HepG2 (cell line): ENCODE data around the gene SLC17A9. TPM values are rescaled to one million over a fixed set of nuclear protein-coding genes. Genes with fewer than 3 reads are reported as not detected.

Source experiments
- ATAC-seq: fragments of 200-7000 bp; cut with Tn5 transposase; 3 replicates; pipeline ENCODE4 v1.9.1; 2020; ENCODE audit warnings: mild to moderate bottlenecking, moderate library complexity
- BruUV-seq: library from RNA; stranded (reverse); fragments of 400-500 nt; replicated peaks from 2 replicates; lab custom pipeline; 2021; lab: Mats Ljungman, UMichigan
- CTCF ChIA-PET: fragments of 300-600 bp; formaldehyde crosslinking; extraction: SDS; loops from one replicate; lab custom pipeline; 2021; ENCODE audit warnings: low total read pairs, inconsistent platforms, low intra/inter-chr PET ratio; lab: Yijun Ruan, JAX
- POLR2A ChIA-PET: fragments of 350-600 bp; sonication (Branson Sonifier 250); formaldehyde crosslinking; loops from one replicate; lab custom pipeline; 2020; ENCODE audit warnings: antibody characterized with exemption, inconsistent platforms; lab: Yijun Ruan, JAX
- DNase-seq: peaks from one replicate; pipeline ENCODE4 v3.0.0-alpha.2; 2015; ENCODE audit warnings: low spot score
- FAIRE-seq: peaks from 3 replicates; lab custom pipeline; 2011; peaks lifted over from hg19 to GRCh38; lab: Jason Lieb, UNC
- H2AFZ ChIP-seq: one replicate; pipeline ENCODE4 v1.6.1; 2011; ENCODE audit warnings: low read length, inconsistent platforms
- H3K27ac ChIP-seq: fragments of 300-600 bp; 3 replicates; pipeline ENCODE4 v1.8.0; 2011; ENCODE audit warnings: mixed run types, mild to moderate bottlenecking, mixed read lengths, low read length, inconsistent platforms; ENCODE audit not compliant: insufficient read depth; ENCODE audit errors: extremely low read length
- H3K27me3 ChIP-seq, 2 experiments: fragments of 200-600 bp in 1 of 2; 2 replicates in 1 of 2; 3 replicates in 1 of 2; pipeline versions ENCODE4 v1.6.0 to v1.8.0; 2011; ENCODE audit warnings: low read length in 2 of 2, mild to moderate bottlenecking in 2 of 2, moderate library complexity in 2 of 2, inconsistent platforms in 1 of 2; ENCODE audit not compliant: insufficient read depth in 2 of 2, control insufficient read depth in 1 of 2
- H3K36me3 ChIP-seq, 2 experiments: fragments of 200-600 bp in 1 of 2; replicated peaks in 1 of 2; 2 replicates in 1 of 2; 3 replicates in 1 of 2; pipeline versions ENCODE4 v1.5.1 to v1.8.0; 2011; ENCODE audit warnings: low read length in 2 of 2, inconsistent platforms in 1 of 2; ENCODE audit not compliant: insufficient read depth in 2 of 2, control insufficient read depth in 1 of 2
- H3K4me1 ChIP-seq: 2 replicates; pipeline ENCODE4 v1.5.1; 2012; ENCODE audit warnings: low read length, inconsistent platforms; ENCODE audit not compliant: insufficient read depth
- H3K4me2 ChIP-seq: 2 replicates; pipeline ENCODE4 v1.6.0; 2011; ENCODE audit warnings: low read depth, low read length, inconsistent platforms
- H3K4me3 ChIP-seq, 3 experiments: fragments of 200-600 bp in 1 of 3; sonication (generic), shearing (Covaris generic) in 1 of 3; replicated peaks in 1 of 3; 2 replicates each; pipeline ENCODE4 v1.5.1; 2011 to 2016; ENCODE audit warnings: low read length in 3 of 3, inconsistent platforms in 2 of 3, low read depth in 2 of 3, mild to moderate bottlenecking in 2 of 3, control low read depth in 1 of 3, mixed read lengths in 1 of 3; ENCODE audit not compliant: insufficient read depth in 1 of 3
- H3K79me2 ChIP-seq: one replicate; pipeline ENCODE4 v1.6.1; 2011; ENCODE audit warnings: low read length, inconsistent platforms; ENCODE audit not compliant: insufficient read depth
- H3K9ac ChIP-seq: 2 replicates; pipeline ENCODE4 v1.6.0; 2011; ENCODE audit warnings: mild to moderate bottlenecking, low read depth, low read length, inconsistent platforms; ENCODE audit not compliant: insufficient read depth
- H3K9me3 ChIP-seq: 2 replicates; pipeline ENCODE4 v1.5.1; 2012; ENCODE audit warnings: mild to moderate bottlenecking, low read length
- H4K20me1 ChIP-seq: 2 replicates; pipeline ENCODE4 v1.6.0; 2011; ENCODE audit warnings: inconsistent platforms, mild to moderate bottlenecking, low read length, moderate library complexity; ENCODE audit not compliant: insufficient read depth
- BORCS8-MEF2B ChIP-seq: sonication (generic); formaldehyde crosslinking; IDR thresholded peaks from 2 replicates; pipeline ENCODE4 v1.8.0; 2022; ENCODE audit warnings: mild to moderate bottlenecking, missing genetic modification reagents
- FOXM1 ChIP-seq: sonication (generic); formaldehyde crosslinking; IDR thresholded peaks from 2 replicates; pipeline ENCODE4 v1.5.0; 2020; ENCODE audit warnings: missing genetic modification reagents
- POLR2A ChIP-seq, 2 experiments: IDR thresholded peaks; 2 replicates each; pipeline ENCODE4 v1.6.1; 2011; ENCODE audit warnings: low read depth in 2 of 2, low read length in 2 of 2, mild to moderate bottlenecking in 1 of 2, moderate library complexity in 1 of 2; ENCODE audit not compliant: insufficient read depth in 1 of 2
- RFXAP ChIP-seq: sonication (generic); formaldehyde crosslinking; IDR thresholded peaks from 2 replicates; pipeline ENCODE4 v1.4.0; 2020; ENCODE audit warnings: missing genetic modification reagents, borderline replicate concordance
- SMYD3 ChIP-seq: sonication (generic); formaldehyde crosslinking; IDR thresholded peaks from 2 replicates; pipeline ENCODE4 v1.8.1; 2023; ENCODE audit warnings: mild to moderate bottlenecking, missing genetic modification reagents
- ZNF232 ChIP-seq: sonication (generic); formaldehyde crosslinking; IDR thresholded peaks from 2 replicates; pipeline ENCODE4 v1.4.0; 2020; ENCODE audit warnings: missing genetic modification reagents, borderline replicate concordance
- ZNF350 ChIP-seq: sonication (generic); formaldehyde crosslinking; IDR thresholded peaks from 2 replicates; pipeline ENCODE4 v1.4.0; 2020; ENCODE audit warnings: mild to moderate bottlenecking, low read depth, missing genetic modification reagents, borderline replicate concordance
- ZNF574 ChIP-seq: sonication (generic); formaldehyde crosslinking; IDR thresholded peaks from 2 replicates; pipeline ENCODE4 v1.4.0; 2020; ENCODE audit warnings: missing genetic modification reagents
- WGBS: methylation state at CpG from one replicate; pipeline ENCODE4 v1.1.6; 2017; ENCODE audit warnings: low lambda C conversion rate; 5-methylcytosine and 5-hydroxymethylcytosine counted together
- in situ Hi-C: cut with HindIII; loops from 2 replicates; pipeline ENCODE4 v1.10.0; 2017; ENCODE audit warnings: low pct_unique_long_range_greater_than_20kb; ENCODE audit not compliant: extremely low pct_ligation_motif_present
- intact Hi-C: fragments of 100-400 bp; cut with micrococcal nuclease; formaldehyde crosslinking; loops from one replicate; pipeline ENCODE4 v1.10.0; 2022; ENCODE audit not compliant: unreplicated experiment
- polyA plus RNA-seq, 8 experiments: library from polyadenylated mRNA; depleted of rRNA in 3 of 8; stranded (reverse) in 7 of 8; unstranded in 1 of 8; fragments of >200 nt; fragmentation: Illumina TruSeq in 4 of 8; extraction: Trizol in 4 of 8; gene quantifications; 2 replicates each; pipeline versions ENCODE4 v1.2.1 to v1.2.3, GENCODE V29; 2011 to 2016; ENCODE audit warnings: low read depth in 4 of 8, missing spikeins in 1 of 8, mixed read lengths in 1 of 8; ENCODE audit not compliant: insufficient read depth in 1 of 8
- total RNA-seq, 5 experiments: library from RNA; depleted of rRNA; stranded (reverse); fragments of >200 nt; fragmentation: Illumina TruSeq; extraction: Trizol; gene quantifications; 2 replicates each; pipeline ENCODE4 v1.2.3, GENCODE V29; 2016; ENCODE audit warnings: low read depth in 1 of 5

Gene SLC17A9
- total and polyA plus RNA-seq, 2 of the 13 experiments (the other 11 are each of a cell fraction or from before 2014, with no cell fraction given), result 110 to 191 TPM

- in situ Hi-C loops, result no loop called here
- Histone ChIP-seq H3K27me3 (no peaks in the 10 kb centered on the region; a peak in 1 of 5 replicates), H3K9ac (no peak overlapping the region), H3K4me3 (no peak overlapping the region), H2AFZ (no peak overlapping the region), H3K4me1 (peaks cover 38% of the 10 kb centered on the region), H3K79me2 (peaks cover 26% of the 10 kb centered on the region), H3K4me2 (no peak overlapping the region), H3K27ac (peak overlapping the region; percentile 8), H3K36me3 (peaks cover 28 to 58% of the 10 kb centered on the region in 2 experiments), H3K9me3 (no peaks in the 10 kb centered on the region), H4K20me1 (no peaks in the 10 kb centered on the region)
- ChIA-PET POLR2A (interaction anchor here (1.0 to 8.8 kb wide), 4 partner anchors 8 to 19 kb away, joined by 3 to 205 read pairs (median 3); partner anchors contain the start of gene GID8), CTCF (no interaction called here)
- 93% methylated on average over 6 of the region's 6 CpGs for WGBS
- no peak for FAIRE-seq
- DNase-seq, result no peak
- no peak for TF ChIP-seq SMYD3 (CRISPR knock-in tag)
- TF ChIP-seq ZNF232, result 0 out of 2 replicates have a peak, but pooled peaks have one; percentile 28
- no peak for TF ChIP-seq ZNF350
- peak; percentile 45; the same call in 1 of the 2 replicates for TF ChIP-seq BORCS8-MEF2B (CRISPR knock-in tag)
- TF ChIP-seq RFXAP (CRISPR knock-in tag), result 0 out of 2 replicates have a peak, but pooled peaks have one; percentile 21
- TF ChIP-seq POLR2A (IDR thresholded peaks at IDR 0.05; ENCODE audit: insufficient read depth in 1 of 2, low read depth in 2 of 2, low read length in 2 of 2), result 0 out of 4 replicates have a peak, but pooled peaks of 1 of the 2 experiments have one; percentile 20
- 0 out of 2 replicates have a peak, but pooled peaks have one; percentile 9 for TF ChIP-seq ZNF574 (CRISPR knock-in tag)
- peak; percentile 53; the same call in 1 of the 2 replicates for TF ChIP-seq FOXM1
- ATAC-seq, result no peak
- intact Hi-C loops, result no loop called here
- no TSS peak for BruUV-seq
Measured at GRCh38 chr20:62949153-62949821, 3.2 kb upstream of the SLC17A9 start.
